ENCODE measurements around the gene PLA2G4B.
A peak's percentile ranks its signal among the peaks of the same experiment; 100 is the strongest.
"Not testable (repeated sequence)": the region's sequence is repeated elsewhere in the genome, so short reads cannot be mapped to it uniquely, and the experiment has no call there.

PLA2G4B gene

GRCh38 chr15:41825572-41826535, 12.8 kb upstream of the PLA2G4B start:
- DNase-seq (ENCODE audit: low read depth) = no peak

DNA sequence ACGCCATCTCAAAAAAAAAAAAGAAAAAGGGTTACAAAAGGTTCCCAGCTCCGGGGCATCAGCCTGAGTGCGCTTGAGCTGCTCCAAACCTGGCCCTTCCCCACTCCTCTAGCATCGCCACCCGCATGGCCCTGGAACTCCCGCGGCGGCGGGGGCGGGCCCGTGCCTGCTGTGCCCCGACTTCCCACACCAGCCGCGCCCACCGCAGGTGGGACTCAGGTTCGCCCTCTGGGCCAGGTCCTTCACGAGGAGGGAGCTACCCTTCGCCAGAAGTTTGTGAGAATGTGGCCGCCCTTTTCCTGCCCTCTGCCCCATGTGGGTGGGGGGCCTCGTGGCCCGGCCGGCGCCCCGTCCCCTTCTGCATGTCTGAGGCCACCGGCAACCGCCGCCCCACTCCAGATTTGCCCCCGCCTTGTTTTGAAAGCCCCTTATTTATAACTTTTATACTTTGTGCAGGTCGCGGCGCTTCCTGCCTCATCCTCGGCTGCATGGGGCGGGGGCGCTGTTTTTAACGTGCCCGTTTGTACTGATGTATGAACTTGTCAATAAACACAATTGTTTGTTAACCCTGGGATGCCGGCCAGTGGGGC, 11.3 kb upstream of the PLA2G4B start:
- no peak for DNase-seq (ENCODE audit: low read depth)

DNA sequence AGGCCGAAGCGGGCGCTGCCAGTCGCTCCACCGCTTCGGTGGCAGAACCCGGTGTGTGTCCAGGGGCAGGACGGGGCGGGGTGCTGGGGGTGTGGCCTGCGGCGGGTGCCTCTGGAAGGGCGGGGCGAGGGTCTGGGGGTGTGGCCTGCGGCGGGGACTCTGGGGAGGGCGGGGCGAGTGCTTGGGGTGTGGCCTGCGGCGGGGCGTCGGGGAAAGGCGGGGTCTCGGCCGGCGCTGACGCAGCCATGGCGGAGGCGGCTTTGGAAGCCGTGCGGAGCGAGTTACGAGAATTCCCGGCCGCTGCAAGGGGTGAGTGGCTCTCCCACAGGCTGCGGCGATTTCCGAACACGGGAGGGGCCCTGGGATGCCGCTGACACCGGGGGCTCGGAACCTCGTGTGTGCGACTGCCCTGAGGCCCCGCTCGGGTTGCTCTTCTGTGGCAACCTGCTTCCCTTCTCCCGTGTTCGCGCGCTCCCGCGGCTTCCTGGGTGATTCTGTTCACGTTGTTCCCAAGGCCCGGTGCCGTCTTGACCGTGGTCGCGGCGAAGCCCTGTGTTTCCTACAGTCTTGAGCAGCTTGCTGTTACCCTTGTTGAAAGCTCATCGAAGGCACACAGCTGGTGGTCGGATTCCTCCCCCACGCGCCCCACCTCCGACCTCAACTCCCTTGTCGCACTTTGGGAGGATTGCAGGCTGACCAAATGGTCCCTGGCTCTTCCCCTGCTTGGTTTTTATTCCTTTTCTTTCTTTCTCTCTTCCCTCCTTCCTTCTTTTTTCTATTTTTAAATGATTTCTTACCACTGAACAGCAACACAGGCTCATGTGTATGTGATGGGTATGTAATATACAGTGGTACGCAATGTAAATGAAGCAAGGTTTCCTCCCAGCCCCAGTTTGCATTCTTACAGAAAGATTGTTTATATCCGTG, 10.5 kb upstream of the PLA2G4B start, which contains the start of gene JMJD7:
Gene JMJD7, plus strand, starts transcription at position 213 of the 927 bp plus-strand sequence. Its CDS starts 33 bp downstream, at position 246.
- DNase-seq (ENCODE audit: low read depth) = peak; percentile 95

- no peak for DNase-seq (ENCODE audit: low read depth)
Observed at GRCh38 chr15:41828807-41829141, 9.9 kb upstream of the PLA2G4B start.

- DNase-seq (ENCODE audit: low read depth) = no peak
Observed at GRCh38 chr15:41829959-41830646, 8.5 kb upstream of the PLA2G4B start.

- DNase-seq (ENCODE audit: low read depth) = not testable (repeated sequence)
Observed at GRCh38 chr15:41831291-41831690, 7.4 kb upstream of the PLA2G4B start.

DNA sequence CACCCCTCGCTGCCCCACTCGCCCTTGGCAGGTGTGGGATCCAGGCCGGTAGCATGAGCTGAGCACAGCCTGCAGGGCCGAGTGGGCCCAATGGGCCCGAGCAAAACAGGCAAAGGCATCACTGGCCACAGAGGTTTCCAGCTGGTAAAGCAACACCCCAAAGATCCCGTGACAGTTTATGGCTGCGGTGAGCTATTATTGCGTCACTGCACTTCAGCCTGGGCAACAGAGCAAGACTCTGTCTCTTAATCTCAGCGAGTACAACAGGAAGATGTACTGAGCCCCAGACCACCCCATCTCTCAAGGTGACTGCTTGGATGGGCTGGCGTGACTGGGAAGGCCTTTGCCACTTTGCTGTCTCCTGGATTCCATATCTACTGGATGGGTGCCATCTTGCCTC, 6.4 kb upstream of the PLA2G4B start:
- DNase-seq (ENCODE audit: low read depth) = no peak

DNA sequence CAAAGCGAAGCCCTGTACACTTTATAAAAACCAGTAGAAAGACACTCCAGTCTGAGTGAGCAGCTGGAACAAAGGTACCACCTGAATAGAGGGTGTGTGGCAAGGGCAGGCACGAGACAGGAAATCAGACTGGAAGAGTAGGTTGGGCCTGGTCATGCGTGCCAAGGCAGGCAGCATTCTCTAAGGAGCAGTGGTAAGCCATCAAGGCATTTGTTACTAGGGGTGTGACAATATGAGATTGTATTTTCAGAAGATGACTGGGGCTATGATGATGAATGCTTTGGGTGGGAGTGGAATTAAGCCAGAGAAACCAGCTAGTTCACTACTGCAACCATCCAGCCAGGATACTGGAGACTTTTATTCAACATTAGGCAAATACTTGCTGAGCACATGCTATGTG, 5.8 kb upstream of the PLA2G4B start:
- DNase-seq (ENCODE audit: low read depth) = no peak

GRCh38 chr15:41834096-41834495, 4.6 kb upstream of the PLA2G4B start:
- DNase-seq (ENCODE audit: low read depth) = no peak

- DNase-seq (ENCODE audit: low read depth) = no peak
Observed at GRCh38 chr15:41836073-41836472, 2.6 kb upstream of the PLA2G4B start.

GRCh38 chr15:41836713-41837454, 1.8 kb upstream of the PLA2G4B start:
- DNase-seq (ENCODE audit: low read depth) = no peak

- DNase-seq (ENCODE audit: low read depth) = no peak
Observed at GRCh38 chr15:41839781-41840491, 1.3 kb downstream of the PLA2G4B start.

- no peak for DNase-seq (ENCODE audit: low read depth)
Observed at GRCh38 chr15:41840673-41841072, 2.0 kb downstream of the PLA2G4B start.

GRCh38 chr15:41841131-41841530, 2.5 kb downstream of the PLA2G4B start:
- DNase-seq (ENCODE audit: low read depth) = no peak

GRCh38 chr15:41842229-41842628, 3.6 kb downstream of the PLA2G4B start:
- DNase-seq (ENCODE audit: low read depth) = no peak

DNA sequence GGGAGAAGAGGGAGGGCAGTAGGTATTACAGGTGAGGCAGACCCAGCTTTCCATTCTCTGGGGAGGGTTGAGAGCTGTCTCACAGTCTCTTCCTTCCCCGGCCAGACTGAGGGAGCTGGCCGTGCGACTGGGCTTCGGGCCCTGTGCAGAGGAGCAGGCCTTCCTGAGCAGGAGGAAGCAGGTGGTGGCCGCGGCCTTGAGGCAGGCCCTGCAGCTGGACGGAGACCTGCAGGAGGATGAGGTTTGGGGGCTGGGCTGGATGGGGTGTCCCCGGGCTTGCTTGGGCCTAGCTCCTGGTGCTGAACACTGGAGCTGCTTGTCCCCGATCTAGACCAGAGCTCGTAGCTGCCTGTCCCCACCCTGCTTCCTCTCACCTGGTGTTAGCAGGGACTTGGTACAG, 4.9 kb downstream of the PLA2G4B start:
- no peak for DNase-seq (ENCODE audit: low read depth)

DNA sequence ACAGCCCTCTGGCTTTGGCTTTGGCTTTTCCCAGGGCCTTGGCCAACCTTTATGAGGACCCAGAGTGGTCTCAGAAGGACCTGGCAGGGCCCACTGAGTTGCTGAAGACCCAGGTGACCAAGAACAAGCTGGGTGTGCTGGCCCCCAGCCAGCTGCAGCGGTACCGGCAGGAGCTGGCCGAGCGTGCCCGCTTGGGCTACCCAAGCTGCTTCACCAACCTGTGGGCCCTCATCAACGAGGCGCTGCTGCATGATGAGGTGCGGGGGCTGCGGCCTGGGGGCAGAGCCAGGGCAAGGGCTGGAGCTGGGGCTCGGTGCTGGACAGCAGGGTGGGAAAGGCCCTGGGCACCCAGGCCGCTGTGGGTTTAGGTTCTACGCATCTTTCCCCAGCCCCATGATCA, 6.2 kb downstream of the PLA2G4B start:
- DNase-seq (ENCODE audit: low read depth) = no peak

DNA sequence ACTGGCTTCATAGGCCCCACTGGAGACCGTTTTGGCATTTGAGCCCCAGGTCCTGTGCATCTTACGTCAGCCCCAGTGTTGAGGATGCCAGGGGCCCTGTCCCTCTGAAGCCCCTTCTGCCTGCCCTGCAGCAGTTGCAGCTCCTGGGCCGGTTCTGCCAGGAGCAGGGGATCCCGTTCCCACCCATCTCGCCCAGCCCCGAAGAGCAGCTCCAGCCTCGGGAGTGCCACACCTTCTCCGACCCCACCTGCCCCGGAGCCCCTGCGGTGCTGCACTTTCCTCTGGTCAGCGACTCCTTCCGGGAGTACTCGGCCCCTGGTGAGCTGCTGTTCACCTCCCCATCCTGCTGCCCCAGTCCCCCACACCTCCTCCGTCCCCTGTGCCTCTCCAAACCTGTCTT, 8.6 kb downstream of the PLA2G4B start:
- no peak for DNase-seq (ENCODE audit: low read depth)

- no peak for DNase-seq (ENCODE audit: low read depth)
Observed at GRCh38 chr15:41847981-41848380, 9.3 kb downstream of the PLA2G4B start.

DNA sequence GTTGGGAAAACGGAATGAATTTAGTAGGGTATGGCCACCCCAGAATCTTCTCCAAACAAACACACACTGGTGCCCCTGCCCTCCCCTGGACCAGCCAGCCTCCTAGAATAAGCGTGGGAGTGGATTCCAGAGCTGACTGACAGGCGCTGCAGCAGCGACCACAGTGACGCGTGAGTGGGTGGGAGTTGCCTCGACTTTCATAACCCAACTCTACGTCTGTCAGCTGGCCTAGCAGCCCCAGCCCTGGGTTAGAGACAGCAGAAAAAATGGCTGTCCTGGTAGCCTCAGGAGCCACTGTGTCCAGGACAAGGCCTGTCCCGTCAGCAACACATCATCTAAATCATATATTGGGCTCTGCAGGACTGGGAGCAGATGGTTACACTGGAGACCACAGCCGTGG, 10.0 kb downstream of the PLA2G4B start:
- no peak for DNase-seq (ENCODE audit: low read depth)

Measured in stimulated activated CD8-positive, alpha-beta memory T cell treated with anti-CD3 and anti-CD28 coated beads, Interleukin-15, amount 100 ng/mL, for 24 hours (primary cell).